Measurements from ENCODE around the gene LILRA1. TPM values are rescaled to one million over a fixed set of nuclear protein-coding genes. Genes with fewer than 3 reads are reported as not detected.
"Not testable (repeated sequence)": the region's sequence is repeated elsewhere in the genome, so short reads cannot be mapped to it uniquely, and the experiment has no call there.

Gene LILRA1
- total RNA-seq, 1 experiment from 2014 or later = not detected

- H3K4me3 ChIP-seq (ENCODE audit: low read length) = no peak overlapping the region
- ATAC-seq (no peak), DNase-seq (no peak)
- H2AFZ ChIP-seq (ENCODE audit: low read length) = no peak overlapping the region
- CTCF ChIA-PET = no interaction called here
- no peaks in the 10 kb centered on the region for H3K4me1 ChIP-seq (ENCODE audit: insufficient read depth, low read length)
- no peak overlapping the region for H3K27ac ChIP-seq (ENCODE audit: low read length)
- no peaks in the 10 kb centered on the region for H3K9me2 ChIP-seq (replicated peaks; ENCODE audit: low read length)
- POLR2A ChIA-PET (ENCODE audit: unreplicated experiment) = no interaction called here
- no peak overlapping the region for H3K4me2 ChIP-seq (ENCODE audit: low read length)
- no peaks in the 10 kb centered on the region for H3K79me2 ChIP-seq (ENCODE audit: low read length)
- no peaks in the 10 kb centered on the region for H3K36me3 ChIP-seq (ENCODE audit: low read depth, low read length)
- no peak overlapping the region for H3K9ac ChIP-seq (ENCODE audit: low read length)
- TF ChIP-seq CTCF (conservative IDR thresholded peaks at IDR 0.05; ENCODE audit: low read depth, low read length) (no peak), EZH2phosphoT487 (IDR thresholded peaks at IDR 0.05; ENCODE audit: borderline replicate concordance, low read length) (no peak), EZH2 (IDR thresholded peaks at IDR 0.05; ENCODE audit: low read length, unreplicated experiment) (no peak)
- intact Hi-C loops (cut with micrococcal nuclease) = no loop called here
- no TSS peak for BruUV-seq (replicated peaks)
- peaks cover 54% of the 10 kb centered on the region for H3K27me3 ChIP-seq (ENCODE audit: low read length)
- no peaks in the 10 kb centered on the region for H4K20me1 ChIP-seq (ENCODE audit: low read length)
- H3K9me3 ChIP-seq (ENCODE audit: low read length) = no peaks in the 10 kb centered on the region
- H3F3A ChIP-seq (ENCODE audit: low read length, unreplicated experiment) = no peaks in the 10 kb centered on the region
Measured at GRCh38 chr19:54576411-54576976, 16.9 kb upstream of the LILRA1 start.

- Histone ChIP-seq H3K4me2 (ENCODE audit: low read length) (no peak overlapping the region), H2AFZ (ENCODE audit: low read length) (no peak overlapping the region), H3K4me3 (ENCODE audit: low read length) (no peak overlapping the region), H3K9ac (ENCODE audit: low read length) (no peak overlapping the region), H3K4me1 (ENCODE audit: insufficient read depth, low read length) (no peaks in the 10 kb centered on the region), H3K27ac (ENCODE audit: low read length) (no peak overlapping the region), H3F3A (ENCODE audit: low read length, unreplicated experiment) (no peaks in the 10 kb centered on the region), H3K27me3 (ENCODE audit: low read length) (peaks cover 53% of the 10 kb centered on the region), H3K79me2 (ENCODE audit: low read length) (no peaks in the 10 kb centered on the region), H3K9me2 (replicated peaks; ENCODE audit: low read length) (no peaks in the 10 kb centered on the region), H3K36me3 (ENCODE audit: low read depth, low read length) (no peaks in the 10 kb centered on the region), H3K9me3 (ENCODE audit: low read length) (no peaks in the 10 kb centered on the region), H4K20me1 (ENCODE audit: low read length) (no peaks in the 10 kb centered on the region)
- ChIA-PET POLR2A (ENCODE audit: unreplicated experiment) (no interaction called here), CTCF (no interaction called here)
- intact Hi-C loops (cut with micrococcal nuclease) = no loop called here
- TF ChIP-seq EZH2phosphoT487 (IDR thresholded peaks at IDR 0.05; ENCODE audit: borderline replicate concordance, low read length) (no peak), EZH2 (IDR thresholded peaks at IDR 0.05; ENCODE audit: low read length, unreplicated experiment) (no peak), CTCF (conservative IDR thresholded peaks at IDR 0.05; ENCODE audit: low read depth, low read length) (no peak)
- no TSS peak for BruUV-seq (replicated peaks)
- ATAC-seq (no peak), DNase-seq (no peak)
Measured at GRCh38 chr19:54577334-54577733, 16.1 kb upstream of the LILRA1 start.

GRCh38 chr19:54578268-54578667 lies 15.2 kb upstream of the LILRA1 start:
- H4K20me1 ChIP-seq (ENCODE audit: low read length); H3K36me3 ChIP-seq (ENCODE audit: low read depth, low read length); H3K9ac ChIP-seq (ENCODE audit: low read length); H3K27ac ChIP-seq (ENCODE audit: low read length); BruUV-seq (replicated peaks); H3F3A ChIP-seq (ENCODE audit: low read length, unreplicated experiment); H3K4me3 ChIP-seq (ENCODE audit: low read length); H3K4me1 ChIP-seq (ENCODE audit: insufficient read depth, low read length); H3K9me3 ChIP-seq (ENCODE audit: low read length); CTCF ChIA-PET; DNase-seq; H3K79me2 ChIP-seq (ENCODE audit: low read length); H3K9me2 ChIP-seq (replicated peaks; ENCODE audit: low read length); intact Hi-C loops (cut with micrococcal nuclease); H2AFZ ChIP-seq (ENCODE audit: low read length); H3K4me2 ChIP-seq (ENCODE audit: low read length); ATAC-seq; POLR2A ChIA-PET (ENCODE audit: unreplicated experiment): not testable (repeated sequence)
- peaks cover 44% of the 10 kb centered on the region for H3K27me3 ChIP-seq (ENCODE audit: low read length)
